ENCODE results near the gene PPP1R12C.
"Not testable (repeated sequence)": the region's sequence is repeated elsewhere in the genome, so short reads cannot be mapped to it uniquely, and the experiment has no call there.

The PPP1R12C gene

GRCh38 chr19:55112246-55112776 lies 5.1 kb downstream of the PPP1R12C start:
- DNase-seq (ENCODE audit: extremely low read depth in 1 of 2, low read depth in 1 of 2): no peak

- DNase-seq (ENCODE audit: extremely low read depth in 1 of 2, low read depth in 1 of 2): no peak
Observed at GRCh38 chr19:55111238-55111831, 6.1 kb downstream of the PPP1R12C start.

GRCh38 chr19:55109527-55110291 lies 7.7 kb downstream of the PPP1R12C start:
- DNase-seq (ENCODE audit: extremely low read depth in 1 of 2, low read depth in 1 of 2): no peak

GRCh38 chr19:55107252-55107651 lies 10.2 kb downstream of the PPP1R12C start:
- DNase-seq (ENCODE audit: extremely low read depth in 1 of 2, low read depth in 1 of 2): not testable (repeated sequence)

- no peak for DNase-seq (ENCODE audit: extremely low read depth in 1 of 2, low read depth in 1 of 2)
Observed at GRCh38 chr19:55106591-55106990, 10.8 kb downstream of the PPP1R12C start.

- DNase-seq (ENCODE audit: extremely low read depth in 1 of 2, low read depth in 1 of 2): no peak
Observed at GRCh38 chr19:55105237-55105636, 12.2 kb downstream of the PPP1R12C start.

GRCh38 chr19:55103190-55103589 lies 14.2 kb downstream of the PPP1R12C start:
- DNase-seq (ENCODE audit: extremely low read depth in 1 of 2, low read depth in 1 of 2): no peak

GRCh38 chr19:55101261-55101660 lies 16.2 kb downstream of the PPP1R12C start:
- DNase-seq (ENCODE audit: extremely low read depth in 1 of 2, low read depth in 1 of 2): no peak

- no peak for DNase-seq (ENCODE audit: extremely low read depth in 1 of 2, low read depth in 1 of 2)
Observed at GRCh38 chr19:55099557-55100506, 17.6 kb downstream of the PPP1R12C start.

- DNase-seq (ENCODE audit: extremely low read depth in 1 of 2, low read depth in 1 of 2): no peak
Observed at GRCh38 chr19:55098716-55099556, 18.5 kb downstream of the PPP1R12C start.

GRCh38 chr19:55097864-55098715 lies 19.3 kb downstream of the PPP1R12C start:
- DNase-seq (ENCODE audit: extremely low read depth in 1 of 2, low read depth in 1 of 2): no peak

- DNase-seq (ENCODE audit: extremely low read depth in 1 of 2, low read depth in 1 of 2): no peak
Observed at GRCh38 chr19:55096061-55096701, 21.3 kb downstream of the PPP1R12C start.

- DNase-seq (ENCODE audit: extremely low read depth in 1 of 2, low read depth in 1 of 2): no peak
Observed at GRCh38 chr19:55095260-55096060, 22.0 kb downstream of the PPP1R12C start.

GRCh38 chr19:55094456-55095259 lies 22.8 kb downstream of the PPP1R12C start:
- no peak for DNase-seq (ENCODE audit: extremely low read depth in 1 of 2, low read depth in 1 of 2)

GRCh38 chr19:55092423-55093318 lies 24.8 kb downstream of the PPP1R12C start:
- DNase-seq (ENCODE audit: extremely low read depth in 1 of 2, low read depth in 1 of 2): no peak

- DNase-seq (ENCODE audit: extremely low read depth in 1 of 2, low read depth in 1 of 2): no peak
Observed at GRCh38 chr19:55091955-55092354, 25.5 kb downstream of the PPP1R12C start.

All from stimulated activated CD8-positive, alpha-beta memory T cell treated with anti-CD3 and anti-CD28 coated beads, Interleukin-7, amount 100 ng/mL, for 48 hours (primary cell).